ENCODE data around the gene ATP5F1D. TPM values are rescaled to one million over a fixed set of nuclear protein-coding genes. Genes with fewer than 3 reads are reported as not detected.
A peak's percentile ranks its signal among the peaks of the same experiment; 100 is the strongest.

The ATP5F1D gene
- total and polyA plus RNA-seq, 2 of the 13 experiments (the other 11 are each of a cell fraction or from before 2014, with no cell fraction given): 39.4 to 78.7 TPM

- TF ChIP-seq UBTF (CRISPR knock-in tag; IDR thresholded peaks at IDR 0.05) (0 out of 2 replicates have a peak, but pooled peaks have one; percentile 5), ZBTB43 (CRISPR knock-in tag; conservative IDR thresholded peaks at IDR 0.05) (no peak), USF2 (IDR thresholded peaks at IDR 0.05; ENCODE audit: low read depth, low read length) (no peak), USF2 (CRISPR knock-in tag; IDR thresholded peaks at IDR 0.05; ENCODE audit: borderline replicate concordance) (no peak), ZNF576 (CRISPR knock-in tag; IDR thresholded peaks at IDR 0.05) (no peak), FOXJ3 (CRISPR knock-in tag; IDR thresholded peaks at IDR 0.05; ENCODE audit: borderline replicate concordance) (no peak), CREBL2 (CRISPR knock-in tag; IDR thresholded peaks at IDR 0.05; ENCODE audit: borderline replicate concordance) (no peak), ZNF761 (CRISPR knock-in tag; conservative IDR thresholded peaks at IDR 0.05) (0 out of 2 replicates have a peak, but pooled peaks have one; percentile 61), EZH2 (conservative IDR thresholded peaks at IDR 0.05; ENCODE audit: low read depth, low read length) (no peak), TFDP2 (CRISPR knock-in tag; IDR thresholded peaks at IDR 0.05) (no peak), ZNF572 (CRISPR knock-in tag; IDR thresholded peaks at IDR 0.05) (no peak), HOXA7 (CRISPR knock-in tag; IDR thresholded peaks at IDR 0.05) (no peak), REST (IDR thresholded peaks at IDR 0.05; ENCODE audit: borderline replicate concordance in 1 of 2, low read depth in 1 of 2, low read length in 2 of 2) (no peak), SPEN (CRISPR knock-in tag; IDR thresholded peaks at IDR 0.05; ENCODE audit: low read depth) (no peak), ZNF549 (CRISPR knock-in tag; IDR thresholded peaks at IDR 0.05) (no peak), IKZF1 (IDR thresholded peaks at IDR 0.05) (no peak), ZNF530 (CRISPR knock-in tag; IDR thresholded peaks at IDR 0.05; ENCODE audit: low read depth) (no peak), ZKSCAN5 (CRISPR knock-in tag; IDR thresholded peaks at IDR 0.05) (no peak)
These were observed 42.9 kb downstream of the ATP5F1D start (continued) for GRCh38 chr19:1284293-1284978.

Data from HepG2 (cell line).